IPS-NIHi7 (cell line): Measurements from ENCODE around the gene HSP90B1.

ENCODE experiments used
- DNase-seq: peaks from one replicate; pipeline ENCODE4 v3.0.0; 2012; ENCODE audit warnings: mixed read lengths; ENCODE audit errors: extremely low spot score

Gene HSP90B1

DNA sequence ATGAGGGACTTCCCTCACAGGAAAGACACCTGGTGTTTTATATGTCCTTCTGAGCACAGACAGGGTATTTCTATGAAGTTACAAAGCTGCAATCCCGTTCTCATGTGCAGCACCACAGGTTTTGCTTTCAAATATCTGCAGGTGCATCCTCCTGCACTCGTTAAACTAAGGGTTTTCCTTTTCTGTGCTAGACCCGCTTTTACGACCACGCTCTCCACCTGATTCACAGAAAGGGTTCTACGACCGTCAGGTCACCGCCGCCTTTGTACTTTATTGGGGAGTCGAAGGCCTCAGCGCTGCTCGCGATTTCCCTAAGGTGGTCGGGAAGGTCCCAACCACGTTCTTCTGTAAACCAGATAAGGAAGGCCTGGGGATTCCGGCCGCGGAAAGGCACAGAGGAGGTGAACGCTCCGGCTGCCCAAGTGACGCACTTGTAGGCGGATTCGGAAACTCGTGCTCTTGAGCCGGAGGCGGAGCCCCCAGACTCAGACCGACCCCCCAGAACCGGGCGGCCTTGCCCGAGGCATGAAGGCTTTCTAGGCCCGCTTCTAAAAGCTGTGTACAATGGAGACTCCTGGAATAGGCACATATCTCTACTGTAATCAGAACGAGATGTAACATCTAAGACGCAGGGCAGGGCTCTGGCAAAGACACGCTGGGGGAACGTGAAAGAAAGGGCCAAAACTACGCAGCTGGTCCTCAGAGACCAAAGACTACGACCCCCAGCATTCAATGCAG, 995 bp upstream of the HSP90B1 start:
- peak; percentile 85 for DNase-seq

DNA sequence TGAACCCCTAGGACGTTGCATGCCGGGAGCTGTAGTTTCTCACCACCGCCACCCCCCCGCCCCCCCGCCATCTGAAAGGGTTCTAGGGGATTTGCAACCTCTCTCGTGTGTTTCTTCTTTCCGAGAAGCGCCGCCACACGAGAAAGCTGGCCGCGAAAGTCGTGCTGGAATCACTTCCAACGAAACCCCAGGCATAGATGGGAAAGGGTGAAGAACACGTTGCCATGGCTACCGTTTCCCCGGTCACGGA, 501 bp upstream of the HSP90B1 start:
- no peak for DNase-seq

DNA sequence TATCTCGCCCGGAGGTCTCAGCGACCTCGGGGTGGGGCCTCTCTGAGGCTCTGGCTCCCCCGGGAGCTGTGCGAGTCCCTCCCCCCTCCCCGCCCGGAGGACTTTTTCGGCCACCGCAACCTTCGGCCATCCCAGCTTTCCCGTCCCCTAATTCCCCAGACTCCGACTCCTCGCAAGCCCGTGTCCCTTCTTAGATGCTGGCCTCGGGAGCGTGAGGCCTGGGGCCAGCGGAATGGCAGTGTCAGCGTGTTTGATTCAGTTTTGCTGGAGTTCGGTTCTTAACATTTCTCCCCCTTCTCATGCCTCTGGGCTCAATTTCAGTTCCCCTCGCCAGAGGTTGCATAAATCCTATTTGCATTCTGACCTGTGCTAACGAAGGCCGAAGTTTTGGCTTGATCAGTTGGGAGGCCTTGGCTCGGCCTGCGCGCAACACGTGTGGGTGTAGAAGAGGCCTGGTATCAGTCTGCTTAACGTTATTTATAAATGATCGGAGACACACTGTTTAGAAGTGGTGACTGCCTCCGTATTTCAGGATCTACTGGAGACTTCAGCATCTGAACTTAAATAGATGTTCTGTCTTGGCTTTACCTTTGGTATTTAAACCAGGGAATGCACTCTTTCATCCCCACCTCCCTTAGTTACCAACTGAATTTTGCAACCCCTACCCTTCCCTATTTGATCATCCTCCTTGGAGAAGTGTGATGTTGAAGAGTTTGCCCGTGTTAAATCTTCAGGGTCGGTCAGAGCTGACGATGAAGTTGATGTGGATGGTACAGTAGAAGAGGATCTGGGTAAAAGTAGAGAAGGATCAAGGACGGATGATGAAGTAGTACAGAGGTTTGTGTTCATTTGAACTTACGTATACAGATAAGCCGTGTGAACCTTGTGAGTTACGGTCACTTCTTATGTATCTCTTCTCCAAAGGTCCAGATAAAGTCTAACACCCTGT, 851 bp downstream of the HSP90B1 start:
- peak; percentile 24 for DNase-seq

DNA sequence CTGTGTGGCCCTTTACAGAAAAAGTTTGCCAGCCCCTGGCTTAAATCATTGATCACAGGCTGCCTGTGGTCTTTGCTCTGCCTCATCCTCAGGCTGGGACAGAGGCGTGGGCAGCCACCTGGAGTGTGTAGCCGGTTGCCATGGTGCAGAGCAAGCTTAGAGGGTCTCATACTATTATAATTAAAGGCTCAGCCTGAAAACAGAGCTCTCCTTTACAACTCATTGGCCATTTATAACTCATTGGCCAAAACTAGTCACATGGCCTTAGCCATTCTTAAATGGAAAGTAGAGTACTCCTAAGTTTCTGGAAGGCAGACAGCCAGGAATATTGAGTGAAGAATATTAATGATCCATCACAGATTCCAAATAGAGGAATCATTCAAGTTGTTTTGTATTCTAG, 3.0 kb downstream of the HSP90B1 start:
- DNase-seq: no peak

DNA sequence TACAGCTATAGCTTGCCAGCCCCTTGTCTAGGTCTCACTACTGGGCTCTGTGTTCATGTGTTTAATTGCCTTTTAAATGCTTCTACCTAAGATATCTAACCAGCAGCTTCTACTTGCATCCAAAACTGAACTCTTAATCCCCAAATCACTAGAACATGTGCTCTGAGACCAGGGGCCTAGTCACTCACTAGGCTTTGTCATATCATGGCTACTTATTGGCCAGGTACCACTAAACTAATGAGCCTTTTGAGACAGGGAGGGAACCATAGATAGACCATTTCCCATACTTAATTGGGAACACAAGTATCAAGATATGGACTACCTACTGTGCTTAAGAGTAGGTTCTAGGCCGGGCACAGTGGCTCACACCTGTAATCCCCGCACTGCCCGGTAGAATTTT, 6.5 kb downstream of the HSP90B1 start:
- no peak for DNase-seq

DNA sequence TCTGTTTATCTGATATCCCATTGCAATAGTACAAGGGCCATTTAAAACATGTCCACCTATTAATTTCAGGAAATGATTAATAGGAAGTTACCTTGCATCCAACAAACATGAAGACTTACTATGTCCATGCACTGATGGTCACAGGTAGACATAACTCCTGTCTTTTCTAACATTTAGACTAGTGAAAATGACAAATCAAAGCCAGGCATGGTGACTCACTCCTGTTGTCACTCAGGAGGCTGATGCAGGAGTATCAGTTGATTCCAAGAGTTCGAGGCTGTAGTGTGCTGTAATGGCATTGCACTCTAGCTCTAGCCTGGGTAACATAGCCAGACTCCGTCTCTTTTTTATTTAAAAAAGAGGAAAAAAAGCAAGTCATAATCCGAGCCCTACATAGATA, 14.8 kb downstream of the HSP90B1 start:
- DNase-seq: no peak

DNA sequence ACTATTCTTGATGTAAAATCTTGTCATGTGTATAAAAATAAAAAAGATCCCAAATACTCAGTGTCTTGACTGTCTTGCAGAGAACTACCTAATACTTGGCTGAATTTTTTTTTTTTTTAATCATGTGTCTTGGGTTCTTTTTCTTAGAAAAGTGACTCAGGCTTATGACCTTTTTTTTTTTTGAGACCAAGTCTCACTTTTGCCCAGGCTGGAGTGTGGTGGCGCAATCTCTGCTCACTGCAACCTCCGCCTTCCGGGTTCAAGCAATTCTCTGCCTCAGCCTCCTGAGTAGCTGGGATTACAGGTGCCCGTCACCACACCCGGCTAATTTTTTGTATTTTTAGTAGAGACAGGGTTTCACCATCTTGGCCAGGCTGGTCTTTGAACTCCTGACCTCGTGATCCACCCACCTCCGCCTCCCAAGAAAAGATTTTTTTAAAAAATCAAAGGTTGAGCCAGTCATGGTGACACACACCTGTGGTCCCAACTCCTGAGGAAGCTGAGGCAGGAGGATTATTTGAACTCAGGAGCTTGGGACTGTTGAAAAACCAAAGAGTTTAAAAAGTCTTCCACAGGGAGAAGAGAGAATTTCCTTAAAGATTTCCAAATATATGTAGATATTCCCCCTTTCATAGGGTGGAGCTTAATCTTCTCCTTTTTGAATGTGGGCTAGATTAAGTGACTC, 17.8 kb downstream of the HSP90B1 start:
- DNase-seq: no peak

DNA sequence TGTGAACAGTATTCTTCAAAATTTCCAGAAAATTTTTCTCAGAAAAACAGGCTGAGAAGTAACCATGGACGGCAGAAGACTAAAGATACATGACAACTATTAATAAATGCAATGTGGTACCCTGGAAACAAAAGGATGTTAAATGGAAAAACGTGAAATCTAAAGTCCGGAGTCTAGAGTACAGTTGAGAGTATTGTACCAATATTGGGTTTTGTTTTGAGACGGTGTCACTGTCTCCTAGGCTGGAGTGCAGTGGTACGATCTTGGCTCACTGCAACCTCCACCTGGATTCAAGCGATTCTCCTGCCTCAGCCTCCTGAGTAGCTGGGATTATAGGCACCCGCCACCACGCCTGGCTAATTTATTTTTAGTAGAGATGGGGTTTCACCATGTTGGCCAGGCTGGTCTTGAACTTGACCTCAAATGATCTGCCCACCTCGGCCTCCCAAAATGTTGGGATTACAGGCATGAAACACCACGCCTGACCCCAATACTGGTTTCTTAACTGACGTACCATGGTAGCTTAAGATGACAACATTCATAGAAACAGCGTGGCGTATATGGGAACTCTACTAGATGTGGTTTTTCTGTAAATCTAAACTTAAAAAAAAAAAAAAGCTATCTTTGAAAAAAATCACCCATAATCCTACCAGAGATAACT, 18.7 kb downstream of the HSP90B1 start:
- no peak for DNase-seq

DNA sequence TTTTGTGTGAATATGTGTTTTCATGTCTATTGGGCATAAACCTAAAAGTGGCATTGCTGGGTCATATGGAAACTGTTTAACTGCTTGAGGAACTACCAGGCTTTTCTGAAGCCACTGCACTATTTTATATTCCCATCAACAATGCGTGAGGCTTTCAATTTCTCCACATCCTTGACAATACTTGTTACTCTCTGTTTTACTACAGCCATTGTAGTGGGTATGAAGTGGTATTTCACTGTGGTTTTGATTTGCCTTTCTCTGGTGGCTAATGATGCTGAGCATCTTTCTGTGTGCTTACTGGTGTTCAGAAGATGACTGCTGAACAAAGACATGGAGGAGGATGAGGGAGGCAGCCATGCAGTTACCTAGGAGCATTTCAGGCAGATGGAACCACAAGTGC, 22.3 kb downstream of the HSP90B1 start:
- DNase-seq: no peak

DNA sequence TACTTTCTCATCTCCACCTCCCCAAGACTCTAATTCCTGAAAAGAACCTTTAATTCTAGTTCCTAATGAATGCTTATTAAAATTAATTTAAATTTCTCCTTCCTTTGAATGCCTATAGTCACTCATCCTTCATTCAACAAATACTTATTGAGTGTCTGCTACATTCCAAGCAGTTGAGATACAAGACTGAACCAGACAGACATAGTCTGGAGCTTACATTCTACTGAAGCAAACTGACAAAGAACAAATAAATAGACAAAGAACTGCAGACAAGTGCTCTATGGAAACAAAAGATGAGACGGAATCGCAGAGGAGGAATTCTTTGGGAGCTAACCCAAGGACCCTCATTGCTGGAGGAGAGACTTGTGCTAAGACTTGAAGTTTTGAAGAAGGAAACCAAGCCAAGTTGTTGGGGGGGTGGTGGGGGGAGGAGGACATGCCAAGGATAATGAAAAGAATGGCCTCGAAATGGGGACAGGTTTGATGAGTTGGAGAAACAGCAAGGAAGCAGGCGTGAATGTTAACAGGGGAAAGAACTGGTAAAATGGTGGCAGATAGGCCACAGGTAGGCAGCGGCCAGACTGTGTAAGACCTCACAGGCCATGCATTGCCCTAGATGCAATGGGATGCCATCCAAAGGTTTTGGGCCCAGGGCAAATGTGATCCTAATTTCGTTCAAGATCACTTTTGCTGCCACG, 25.8 kb downstream of the HSP90B1 start:
- DNase-seq: peak; percentile 16

DNA sequence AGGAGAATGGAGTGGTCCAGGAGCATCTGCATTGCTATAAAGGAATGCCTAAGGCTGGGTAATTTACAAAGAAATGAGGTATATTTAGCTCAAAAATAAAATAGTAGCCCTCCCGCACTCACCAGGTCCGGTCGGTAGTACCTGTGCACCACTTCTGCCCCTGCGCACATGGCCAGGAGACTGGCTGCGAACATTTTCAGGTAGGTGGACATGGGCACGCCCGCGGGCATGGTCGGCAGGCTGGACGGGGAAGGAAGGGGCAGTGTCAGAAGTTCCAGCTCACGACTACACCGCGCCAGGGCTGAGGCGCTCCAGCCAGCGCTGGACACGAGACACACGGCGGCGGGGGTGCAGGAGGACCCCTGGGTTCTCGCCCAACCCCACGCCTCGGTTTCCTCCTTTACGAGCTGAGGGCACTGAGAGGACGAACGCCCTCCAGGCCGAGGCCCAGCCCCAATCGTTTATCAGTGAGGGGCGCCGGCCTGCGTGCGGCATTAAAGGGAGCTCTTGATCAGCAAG, 26.4 kb downstream of the HSP90B1 start:
- no peak for DNase-seq

DNA sequence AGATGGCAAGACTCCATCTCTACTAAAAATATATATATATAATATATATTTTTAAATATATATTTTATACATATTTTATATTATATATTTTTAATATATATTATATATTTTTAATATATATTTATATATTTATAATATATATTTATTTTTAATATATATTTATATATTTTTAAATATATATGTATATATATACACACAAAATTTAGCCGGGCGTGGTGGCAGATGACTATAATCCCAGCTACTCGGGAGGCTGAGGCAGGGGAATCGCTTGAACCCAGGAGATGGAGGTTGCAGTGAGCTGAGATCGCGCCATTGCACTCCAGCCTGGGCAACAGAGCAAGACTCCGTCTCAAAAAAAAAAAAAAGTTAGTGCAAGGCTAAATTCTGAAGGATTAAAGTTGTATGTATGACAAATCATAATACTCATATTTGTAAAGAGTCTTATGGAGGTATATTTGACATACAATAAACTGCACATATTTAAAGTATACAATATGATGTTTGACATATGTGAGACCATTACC, 27.7 kb downstream of the HSP90B1 start:
- no peak for DNase-seq

DNA sequence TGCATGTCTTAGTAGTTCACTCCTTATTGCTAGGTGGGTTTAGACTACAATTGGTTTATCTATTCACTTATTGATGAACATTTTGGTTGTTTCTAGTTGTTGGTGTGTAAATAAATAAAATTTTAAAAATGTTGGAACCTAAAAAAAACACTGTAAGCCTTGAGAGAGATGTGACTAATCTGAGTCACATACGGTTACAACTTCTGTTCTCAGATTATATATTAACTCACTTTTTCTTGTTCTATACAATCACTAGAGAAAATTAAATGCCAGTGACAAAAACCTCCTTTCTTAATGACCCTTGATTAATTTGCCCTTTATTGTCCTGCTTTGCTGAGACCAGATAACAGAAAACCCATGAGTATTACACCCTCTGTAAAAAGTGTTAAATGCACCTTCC, 28.4 kb downstream of the HSP90B1 start:
- no peak for DNase-seq

DNA sequence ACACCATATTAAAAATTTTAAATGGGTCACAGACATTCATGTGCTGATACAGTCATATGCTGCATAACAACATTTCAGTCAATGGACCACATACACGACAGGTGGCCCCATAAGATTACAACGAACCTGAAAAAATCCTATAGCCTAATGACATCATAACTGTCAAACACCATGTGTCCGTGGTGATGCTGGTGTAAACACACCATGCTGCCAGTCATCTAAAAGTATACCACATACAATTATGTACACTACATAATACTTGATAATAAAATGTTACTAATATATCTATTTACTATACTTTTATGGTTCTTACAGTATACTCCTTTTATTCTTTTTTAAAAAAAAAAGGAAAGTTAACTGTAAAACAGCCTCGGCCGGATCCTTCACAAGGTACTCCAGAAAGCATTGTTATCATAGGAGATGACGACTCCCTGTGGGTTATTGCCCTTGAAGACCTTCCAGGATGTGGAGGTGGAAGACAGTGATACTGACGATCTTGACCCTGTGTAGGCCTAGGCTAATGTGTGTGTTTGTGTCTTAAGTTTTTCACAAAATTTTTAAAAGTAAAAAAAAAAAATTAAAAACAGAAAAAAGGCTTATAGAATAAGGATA, 30.5 kb downstream of the HSP90B1 start:
- no peak for DNase-seq

DNA sequence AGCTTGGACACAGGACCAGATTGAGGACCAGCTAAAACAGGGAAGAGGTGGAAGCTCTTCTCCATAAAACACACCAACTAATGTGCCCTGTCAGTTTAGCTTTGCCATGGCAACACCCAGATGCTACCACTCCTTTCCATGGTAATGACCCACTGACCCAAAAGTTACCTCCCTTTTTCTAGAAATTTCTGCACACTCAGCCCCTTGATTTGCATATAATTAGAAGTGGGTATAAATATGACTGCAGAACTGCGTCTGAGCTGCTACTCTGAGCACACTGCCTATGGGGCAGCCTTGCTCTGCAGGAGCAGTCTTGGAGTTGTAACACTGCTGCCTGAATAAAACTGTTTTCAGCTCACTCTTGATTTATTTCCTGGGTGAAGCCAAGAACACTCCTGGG, 32.3 kb downstream of the HSP90B1 start:
- no peak for DNase-seq

DNA sequence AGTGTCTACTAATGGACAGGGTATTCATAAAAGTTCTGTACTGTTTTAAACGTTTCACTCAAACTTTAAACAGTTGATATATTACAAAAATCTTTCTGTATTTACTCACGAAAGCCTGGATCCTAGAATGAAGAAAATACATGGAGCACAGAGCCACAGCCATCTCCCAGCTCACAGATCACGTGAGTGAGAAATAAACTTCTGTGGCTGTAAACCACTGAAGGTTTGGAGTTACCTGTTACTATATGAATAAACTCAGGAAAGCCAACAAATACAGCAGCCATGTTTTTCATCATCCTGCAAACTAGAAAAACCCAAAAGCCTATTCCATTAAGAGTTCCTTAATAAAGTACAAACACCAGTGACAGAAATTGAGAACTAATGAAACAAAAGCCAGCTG, 34.6 kb downstream of the HSP90B1 start:
- DNase-seq: no peak

DNA sequence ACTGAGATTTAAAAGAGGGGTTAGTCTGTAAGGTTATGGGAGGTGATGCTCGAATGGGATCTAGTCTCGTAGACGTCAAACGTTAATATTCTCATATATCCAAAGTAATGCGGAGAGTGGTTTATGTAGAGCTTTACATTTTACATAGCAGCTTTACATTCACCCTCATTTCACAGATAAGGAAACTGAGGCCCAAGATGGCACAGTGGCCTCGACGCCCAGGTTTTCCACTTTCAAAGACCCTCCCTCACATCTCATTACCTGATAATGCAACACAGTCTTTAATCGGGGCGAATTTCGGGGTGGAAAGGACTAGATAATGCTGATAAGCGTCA, 35.0 kb downstream of the HSP90B1 start:
- DNase-seq: no peak

DNA sequence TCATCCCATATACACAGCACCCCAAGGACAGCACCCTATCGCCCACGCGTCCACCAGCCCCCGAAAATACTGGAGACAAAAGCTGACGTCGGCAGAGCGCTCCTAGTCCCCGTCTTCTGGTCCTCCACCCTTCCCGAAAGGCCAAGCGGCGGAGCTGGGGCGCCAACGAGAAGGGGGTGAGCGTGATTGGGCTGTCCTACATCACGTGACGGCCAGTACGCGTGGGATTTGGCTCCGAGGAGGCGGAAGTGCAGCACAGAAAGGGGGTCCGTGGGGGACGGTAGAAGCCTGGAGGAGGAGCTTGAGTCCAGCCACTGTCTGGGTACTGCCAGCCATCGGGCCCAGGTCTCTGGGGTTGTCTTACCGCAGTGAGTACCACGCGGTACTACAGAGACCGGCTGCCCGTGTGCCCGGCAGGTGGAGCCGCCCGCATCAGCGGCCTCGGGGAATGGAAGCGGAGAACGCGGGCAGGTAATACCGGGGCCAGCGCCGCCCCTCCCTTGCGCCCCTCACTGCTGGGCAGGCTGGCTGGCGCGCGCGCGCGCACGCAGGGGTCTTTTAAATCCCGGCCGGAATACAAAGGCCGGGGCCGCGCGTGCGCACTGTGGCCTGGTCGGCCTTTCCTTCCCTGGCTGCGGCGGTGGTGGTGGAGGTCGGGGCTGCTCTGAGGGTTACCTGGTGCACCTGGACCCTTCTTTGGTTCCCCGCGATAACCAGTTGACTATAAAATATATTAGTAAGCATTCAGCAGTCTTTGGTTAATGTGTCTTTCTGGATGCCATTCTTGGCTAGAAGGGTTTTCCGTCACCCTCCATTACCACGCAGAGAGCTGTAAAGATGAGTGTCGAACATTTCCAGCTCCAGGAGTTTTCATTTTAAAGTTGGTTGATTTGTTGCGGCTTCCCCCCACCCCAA, 35.6 kb downstream of the HSP90B1 start, which contains the start of gene TDG:
Gene TDG (plus strand): TSS at position 283 of the 915 bp plus-strand sequence. CDS start 166 bp downstream, at position 449.
- DNase-seq: peak; percentile 95

DNA sequence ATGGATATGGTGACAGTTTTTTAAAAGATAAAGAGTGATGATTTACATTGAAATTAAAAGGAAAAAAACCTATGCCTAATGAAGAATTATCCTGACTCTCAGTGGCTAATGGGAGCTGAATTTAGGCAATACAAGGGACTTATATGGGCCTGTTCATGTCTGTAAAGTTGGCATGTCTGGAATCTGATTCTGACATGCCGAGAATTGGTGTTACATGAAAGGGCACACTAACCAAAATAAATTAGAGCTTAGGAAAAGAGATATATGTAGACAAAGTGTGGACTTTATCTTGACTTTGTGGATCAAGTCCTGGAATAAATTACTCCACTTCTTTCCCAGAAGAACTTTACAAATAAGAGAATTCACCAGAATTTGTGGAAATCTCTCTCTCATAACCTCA, 36.5 kb downstream of the HSP90B1 start:
- DNase-seq: no peak

DNA sequence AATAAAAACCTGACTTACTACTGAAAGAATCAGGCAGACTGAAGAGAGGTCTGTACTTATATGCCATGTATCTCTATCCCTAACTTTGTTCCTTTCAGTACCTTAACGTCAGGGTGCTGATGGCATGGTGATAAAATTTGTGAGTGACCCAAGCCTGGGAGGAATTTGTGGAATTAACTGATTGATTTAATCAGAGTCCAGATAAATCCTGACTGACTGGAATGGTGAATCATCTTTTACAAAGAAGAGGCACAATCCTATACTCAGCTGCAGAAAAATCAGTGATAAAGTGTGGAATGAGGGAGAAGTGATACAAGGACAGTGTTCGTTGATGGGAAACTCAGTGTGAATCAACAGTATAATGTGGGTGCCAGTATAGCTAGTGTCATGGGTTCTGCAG, 39.2 kb downstream of the HSP90B1 start:
- DNase-seq: no peak
